Stomach (tissue), 9 donors: ENCODE data around the gene DNAJC25. TPM values are rescaled to one million over a fixed set of nuclear protein-coding genes. Genes with fewer than 3 reads are reported as not detected.
"Not testable (repeated sequence)": the region's sequence is repeated elsewhere in the genome, so short reads cannot be mapped to it uniquely, and the experiment has no call there.

Experiments used
- DNase-seq, 2 donors: peaks; one replicate each; pipeline versions ENCODE4 v3.0.0 to v3.0.0-alpha.2; 2013 to 2019
- H3K27ac ChIP-seq, 5 donors: fragments of 200-600 bp in 4 of 5; sonication (generic) in 4 of 5; one replicate each; pipeline ENCODE4 v1.5.1; 2013 to 2019; ENCODE audit warnings: mild to moderate bottlenecking in 1 of 5, moderate library complexity in 1 of 5
- H3K27me3 ChIP-seq, 3 donors: fragments of 200-600 bp; sonication (generic); one replicate each; pipeline ENCODE4 v1.5.1; 2017 to 2019; ENCODE audit warnings: mixed run types in 1 of 3
- H3K36me3 ChIP-seq, 4 donors: fragments of 200-600 bp; sonication (generic); 1 replicate in 3 of 4; 2 replicates in 1 of 4; pipeline ENCODE4 v1.5.1; 2016 to 2019
- H3K4me1 ChIP-seq, 4 donors: fragments of 200-600 bp; sonication (generic); one replicate each; pipeline ENCODE4 v1.5.1; 2016 to 2019
- H3K4me3 ChIP-seq, 4 donors: fragments of 200-600 bp; sonication (generic) in 3 of 4; one replicate each; pipeline ENCODE4 v1.5.1; 2016 to 2019; ENCODE audit warnings: mild to moderate bottlenecking in 1 of 4
- H3K9me3 ChIP-seq, 4 donors: fragments of 200-600 bp; sonication (generic); one replicate each; pipeline ENCODE4 v1.5.1; 2016 to 2019
- EP300 ChIP-seq: sonication (generic); formaldehyde crosslinking; IDR thresholded peaks from one replicate; pipeline ENCODE4 v1.6.1; 2017; ENCODE audit warnings: antibody characterized with exemption
- POLR2A ChIP-seq, 4 donors: fragments of 450-650 bp; IDR thresholded peaks; one replicate each; pipeline ENCODE4 v1.6.1; 2016; ENCODE audit warnings: antibody characterized with exemption in 4 of 4, control low read depth in 2 of 4, mild to moderate bottlenecking in 1 of 4, moderate library complexity in 1 of 4
- POLR2AphosphoS5 ChIP-seq, 3 donors: sonication (generic); formaldehyde crosslinking; IDR thresholded peaks; one replicate each; pipeline ENCODE4 v1.6.1; 2016; ENCODE audit warnings: antibody characterized with exemption in 3 of 3
- WGBS, 5 donors: extraction: QIAGEN DNeasy Blood & Tissue Kit in 3 of 5; methylation state at CpG; one replicate each; pipeline versions ENCODE4 v1.1.5 to v1.1.7; 2013 to 2018; 5-methylcytosine and 5-hydroxymethylcytosine counted together
- intact Hi-C: fragments of 100-400 bp; cut with DNase I; formaldehyde crosslinking; loops from one replicate; pipeline ENCODE4 v1.15.1; 2023; ENCODE audit warnings: low total_unique reads
- polyA plus RNA-seq, 3 donors: library from polyadenylated mRNA; stranded (reverse); fragments of 200-250 nt; gene quantifications; one replicate each; pipeline ENCODE4 v1.2.3, GENCODE V29; 2013
- total RNA-seq, 5 donors: library from RNA; depleted of rRNA; stranded (reverse); fragments of >200 nt; gene quantifications; one replicate each; pipeline versions ENCODE4 v1.1.0 to v1.2.3, GENCODE V29; 2014 to 2016
- TF ChIP-seq, protein P1 (sequence below), 7 experiments: fragments of 450-650 bp in 4 of 7; fragments of 200-600 bp in 3 of 7; sonication (generic) in 3 of 7; IDR thresholded peaks; one replicate each; pipeline ENCODE4 v1.5.1; 2016 to 2019; ENCODE audit warnings: antibody characterized with exemption in 7 of 7, control low read depth in 2 of 7, mild to moderate bottlenecking in 1 of 7
- donor health status: healthy with polysubstance abuse.
- donor health status: Bipolar disorder and iron deficiency.
- donor health status: healthy.

Gene DNAJC25
- total and polyA plus RNA-seq, 8 donors: 1.3 to 44.0 (median 4.7) TPM; not detected in 1

DNA sequence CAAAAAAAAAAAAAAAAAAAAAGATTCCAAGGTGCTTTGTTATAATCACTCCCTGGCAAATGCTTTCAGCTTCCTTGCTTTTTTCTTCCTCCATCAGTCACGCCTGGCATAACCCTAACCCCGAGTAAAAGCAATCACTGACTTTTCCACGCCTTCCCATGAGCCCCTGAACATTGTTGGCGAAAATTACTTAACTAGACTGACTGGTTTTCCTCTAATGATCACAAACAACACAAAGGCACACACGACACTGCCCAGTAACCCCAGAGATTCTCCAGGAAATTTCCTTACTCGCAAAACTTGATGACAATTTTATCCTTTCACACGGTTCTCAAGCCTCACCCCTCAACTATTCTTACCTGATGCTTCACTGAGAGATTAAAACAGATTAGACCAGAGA lies 20.3 kb upstream of the DNAJC25 start:
- DNase-seq: peak in 1 of 2 donors; percentile 71
- intact Hi-C loops: no loop called here
- no peaks in the 10 kb centered on the region for H3K36me3 ChIP-seq
- TF ChIP-seq POLR2A (IDR thresholded peaks at IDR 0.05): no peak
- TF ChIP-seq, protein P1, sequence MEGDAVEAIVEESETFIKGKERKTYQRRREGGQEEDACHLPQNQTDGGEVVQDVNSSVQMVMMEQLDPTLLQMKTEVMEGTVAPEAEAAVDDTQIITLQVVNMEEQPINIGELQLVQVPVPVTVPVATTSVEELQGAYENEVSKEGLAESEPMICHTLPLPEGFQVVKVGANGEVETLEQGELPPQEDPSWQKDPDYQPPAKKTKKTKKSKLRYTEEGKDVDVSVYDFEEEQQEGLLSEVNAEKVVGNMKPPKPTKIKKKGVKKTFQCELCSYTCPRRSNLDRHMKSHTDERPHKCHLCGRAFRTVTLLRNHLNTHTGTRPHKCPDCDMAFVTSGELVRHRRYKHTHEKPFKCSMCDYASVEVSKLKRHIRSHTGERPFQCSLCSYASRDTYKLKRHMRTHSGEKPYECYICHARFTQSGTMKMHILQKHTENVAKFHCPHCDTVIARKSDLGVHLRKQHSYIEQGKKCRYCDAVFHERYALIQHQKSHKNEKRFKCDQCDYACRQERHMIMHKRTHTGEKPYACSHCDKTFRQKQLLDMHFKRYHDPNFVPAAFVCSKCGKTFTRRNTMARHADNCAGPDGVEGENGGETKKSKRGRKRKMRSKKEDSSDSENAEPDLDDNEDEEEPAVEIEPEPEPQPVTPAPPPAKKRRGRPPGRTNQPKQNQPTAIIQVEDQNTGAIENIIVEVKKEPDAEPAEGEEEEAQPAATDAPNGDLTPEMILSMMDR (IDR thresholded peaks at IDR 0.05): no peak
- TF ChIP-seq EP300: no peak
- TF ChIP-seq POLR2AphosphoS5 (IDR thresholded peaks at IDR 0.05): no peak
- H3K4me3 ChIP-seq: no peak overlapping the region
- peaks cover 0 to 18% (median 8%) of the 10 kb centered on the region in 4 donors for H3K4me1 ChIP-seq
- H3K27ac ChIP-seq: peak overlapping the region in 2 of 5 donors; percentile 38 to 62
- no peaks in the 10 kb centered on the region for H3K9me3 ChIP-seq
- H3K27me3 ChIP-seq: peaks cover 0 to 14% (median 0%) of the 10 kb centered on the region in 3 donors
- WGBS, 5 donors: 35 to 60% (median 39%) methylated on average over 7 of the region's 7 CpGs

DNA sequence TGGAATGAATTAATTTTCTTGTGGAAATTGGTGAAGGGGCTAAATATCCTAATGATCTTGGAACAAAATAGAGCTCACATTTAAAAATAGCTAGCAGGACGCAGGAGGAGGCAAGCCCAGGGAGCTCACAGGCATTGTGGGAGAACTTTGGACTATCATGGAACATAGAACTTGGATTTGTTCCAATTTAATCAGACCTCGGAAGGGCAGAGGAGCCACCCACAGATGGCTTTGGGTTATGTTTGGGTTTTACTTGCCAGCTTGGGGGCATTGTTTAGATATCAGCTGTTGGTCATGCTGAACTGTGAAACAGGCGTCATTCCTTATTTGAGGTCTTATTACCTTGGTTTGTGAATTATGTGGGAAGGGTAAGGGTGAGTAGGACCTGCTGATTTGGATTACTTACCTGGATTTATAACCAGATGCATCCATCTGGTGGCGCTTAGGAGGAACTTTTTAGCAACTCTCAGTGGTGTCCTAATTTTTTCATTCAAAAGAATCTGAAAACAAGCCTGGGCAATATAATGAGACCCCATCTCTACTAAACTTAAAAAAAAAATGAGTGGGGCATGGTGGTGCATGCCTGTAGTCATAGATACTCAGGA lies 17.6 kb upstream of the DNAJC25 start:
- TF ChIP-seq, protein P1 (IDR thresholded peaks at IDR 0.05): no peak
- TF ChIP-seq POLR2AphosphoS5 (IDR thresholded peaks at IDR 0.05) (no peak), EP300 (no peak), POLR2A (IDR thresholded peaks at IDR 0.05) (no peak)
- 22 to 45% (median 26%) methylated on average over 4 of the region's 4 CpGs for WGBS, 5 donors
- peak overlapping the region in 1 of 5 donors; percentile 27 for H3K27ac ChIP-seq

DNA sequence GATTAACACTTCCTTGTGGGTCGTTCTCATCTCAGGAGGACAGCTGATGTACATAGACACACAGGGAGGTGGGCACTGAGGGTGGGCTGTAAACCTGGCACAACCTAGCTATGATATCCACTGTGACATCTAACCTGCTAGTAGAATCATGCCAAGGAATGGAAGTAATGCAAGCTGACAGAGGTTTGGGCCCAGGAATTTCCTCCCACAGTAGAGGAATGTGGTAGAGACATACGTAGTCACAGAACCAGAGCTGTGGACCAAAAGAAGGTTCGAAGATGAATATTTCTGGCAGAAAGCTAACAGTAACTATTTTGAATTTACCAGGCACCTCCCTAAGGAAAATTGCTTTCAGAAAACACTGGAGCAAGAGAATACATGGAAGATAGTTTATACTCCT lies 15.2 kb upstream of the DNAJC25 start:
- WGBS, 5 donors: 53 to 70% (median 58%) methylated on average over 3 of the region's 3 CpGs
- TF ChIP-seq POLR2A (IDR thresholded peaks at IDR 0.05) (no peak), EP300 (no peak), POLR2AphosphoS5 (IDR thresholded peaks at IDR 0.05) (no peak)
- TF ChIP-seq, protein P1 (IDR thresholded peaks at IDR 0.05): no peak

More for the DNA sequence above, 17.6 kb upstream of the DNAJC25 start:
- Histone ChIP-seq H3K36me3 (no peaks in the 10 kb centered on the region), H3K4me3 (no peak overlapping the region), H3K9me3 (no peaks in the 10 kb centered on the region), H3K4me1 (peaks cover 0 to 18% (median 8%) of the 10 kb centered on the region in 4 donors), H3K27me3 (peaks cover 0 to 7% (median 0%) of the 10 kb centered on the region in 3 donors)
- peak in 1 of 2 donors; percentile 64 for DNase-seq
- intact Hi-C loops: no loop called here

DNA sequence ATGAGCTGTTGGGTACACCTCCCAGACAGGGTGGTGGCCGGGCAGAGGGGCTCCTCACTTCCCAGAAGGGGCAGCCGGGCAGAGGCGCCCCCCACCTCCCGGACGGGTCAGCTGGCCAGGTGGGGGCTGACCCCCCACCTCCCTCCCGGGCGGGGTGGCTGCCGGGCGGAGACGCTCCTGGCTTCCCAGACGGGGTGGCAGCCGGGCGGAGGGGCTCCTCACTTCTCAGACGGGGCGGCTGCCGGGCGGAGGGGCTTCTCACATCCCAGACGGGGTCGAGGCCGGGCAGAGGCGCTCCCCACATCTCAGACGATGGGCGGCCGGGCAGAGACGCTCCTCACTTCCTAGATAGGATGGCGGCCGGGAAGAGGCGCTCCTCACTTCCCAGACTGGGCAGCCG lies 13.8 kb upstream of the DNAJC25 start:
- WGBS, 5 donors: 83 to 97% (median 94%) methylated on average over 10 to 28 of the region's 29 CpGs
- intact Hi-C loops, H3K27me3 ChIP-seq: not testable (repeated sequence)

More for the DNA sequence above, 15.2 kb upstream of the DNAJC25 start:
- H3K4me3 ChIP-seq: no peak overlapping the region
- intact Hi-C loops: no loop called here
- no peak for DNase-seq
- peaks cover 0 to 7% (median 0%) of the 10 kb centered on the region in 3 donors for H3K27me3 ChIP-seq
- H3K36me3 ChIP-seq: no peaks in the 10 kb centered on the region
- H3K27ac ChIP-seq: no peak overlapping the region
- H3K9me3 ChIP-seq: no peaks in the 10 kb centered on the region
- peaks cover 0 to 13% (median 8%) of the 10 kb centered on the region in 4 donors for H3K4me1 ChIP-seq

DNA sequence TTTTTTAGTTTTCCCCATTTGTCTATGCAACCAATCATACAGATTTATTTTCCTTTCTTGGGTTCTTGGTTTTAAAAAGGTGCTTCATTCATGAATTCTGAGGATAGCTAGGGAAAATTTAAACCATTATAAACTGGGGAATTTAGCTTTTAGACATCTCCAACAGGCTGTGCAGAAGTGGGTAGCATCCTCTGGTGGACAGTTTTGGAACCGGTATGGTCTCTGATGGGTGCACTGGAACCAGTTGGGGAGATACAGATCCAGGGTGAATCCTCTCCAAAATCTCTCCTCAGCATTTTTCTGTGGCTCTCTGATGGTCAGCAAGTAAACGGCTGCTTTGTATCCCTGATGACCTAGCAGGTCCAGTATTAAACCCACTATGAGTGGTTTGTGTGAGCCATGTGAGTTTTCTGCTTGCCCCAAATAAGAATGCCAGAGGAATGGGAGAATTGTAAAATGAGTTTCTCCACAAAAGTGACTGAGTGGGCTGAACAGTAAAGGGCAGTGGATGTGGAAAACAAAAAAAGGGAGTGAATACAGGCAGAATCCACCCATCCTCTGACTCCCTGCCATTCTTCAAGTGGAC lies 9.1 kb upstream of the DNAJC25 start:
- Histone ChIP-seq H3K4me1 (peaks cover 0 to 13% (median 0%) of the 10 kb centered on the region in 4 donors), H3K9me3 (no peaks in the 10 kb centered on the region), H3K4me3 (no peak overlapping the region), H3K27ac (no peak overlapping the region), H3K36me3 (no peaks in the 10 kb centered on the region), H3K27me3 (peaks cover 0 to 8% (median 0%) of the 10 kb centered on the region in 3 donors)
- intact Hi-C loops: no loop called here
- 11 to 31% (median 19%) methylated on average over 2 of the region's 2 CpGs for WGBS, 5 donors
- TF ChIP-seq EP300 (no peak), POLR2A (IDR thresholded peaks at IDR 0.05) (no peak), POLR2AphosphoS5 (IDR thresholded peaks at IDR 0.05) (no peak)
- TF ChIP-seq, protein P1 (IDR thresholded peaks at IDR 0.05): peak in 5 of 7 experiments; percentile 54 to 97 (median 78)
- DNase-seq: peak; percentile 45 to 72

More for the DNA sequence above, 13.8 kb upstream of the DNAJC25 start:
- H3K36me3 ChIP-seq, DNase-seq, H3K9me3 ChIP-seq, H3K27ac ChIP-seq, H3K4me3 ChIP-seq: not testable (repeated sequence)
- peaks cover 0 to 15% (median 7%) of the 10 kb centered on the region in 4 donors for H3K4me1 ChIP-seq
